DOHH2 (cell line): ENCODE results near the gene CAV1.

Experiments used
- H3F3A ChIP-seq: fragments of 200-600 bp; sonication (generic), shearing (Covaris generic); 2 replicates; pipeline ENCODE4 v1.6.0; 2016; ENCODE audit warnings: antibody characterized with exemption, mild to moderate bottlenecking; ENCODE audit not compliant: control insufficient read depth, insufficient read depth
- H3K27ac ChIP-seq: fragments of 200-600 bp; sonication (generic); 2 replicates; pipeline ENCODE4 v1.5.1; 2014; ENCODE audit warnings: low read depth, mild to moderate bottlenecking, low read length, moderate library complexity
- H3K27me3 ChIP-seq: fragments of 200-600 bp; sonication (generic); 2 replicates; pipeline ENCODE4 v1.6.1; 2014; ENCODE audit warnings: mild to moderate bottlenecking, low read length, mixed read lengths; ENCODE audit not compliant: control insufficient read depth
- H3K36me3 ChIP-seq: fragments of 200-600 bp; sonication (generic); 2 replicates; pipeline ENCODE4 v1.6.1; 2014; ENCODE audit warnings: mild to moderate bottlenecking, low read length, moderate library complexity, mixed read lengths; ENCODE audit not compliant: control insufficient read depth
- H3K4me1 ChIP-seq: fragments of 200-600 bp; sonication (generic); 2 replicates; pipeline ENCODE4 v1.6.1; 2014; ENCODE audit warnings: mild to moderate bottlenecking, low read length, mixed read lengths; ENCODE audit not compliant: control insufficient read depth
- H3K4me2 ChIP-seq: fragments of 200-600 bp; sonication (generic); 2 replicates; pipeline ENCODE4 v1.6.0; 2014; ENCODE audit warnings: mild to moderate bottlenecking, low read length, moderate library complexity
- H3K4me3 ChIP-seq: fragments of 200-600 bp; sonication (generic); 2 replicates; pipeline ENCODE4 v1.5.1; 2014; ENCODE audit warnings: mild to moderate bottlenecking, low read length, mixed read lengths
- H3K79me2 ChIP-seq: fragments of 200-600 bp; sonication (generic); 2 replicates; pipeline ENCODE4 v1.6.1; 2014; ENCODE audit warnings: mild to moderate bottlenecking, low read length, mixed read lengths; ENCODE audit not compliant: control insufficient read depth
- H3K9me2 ChIP-seq: fragments of 200-600 bp; sonication (generic); replicated peaks from 2 replicates; pipeline ENCODE4 v1.6.1; 2014; ENCODE audit warnings: mild to moderate bottlenecking, low read length, mixed read lengths; ENCODE audit not compliant: control insufficient read depth
- H3K9me3 ChIP-seq: fragments of 200-600 bp; sonication (generic); 2 replicates; pipeline ENCODE4 v1.6.1; 2014; ENCODE audit warnings: antibody characterized with exemption, low read length, mixed read lengths; ENCODE audit not compliant: control insufficient read depth, insufficient read depth
- H4K20me1 ChIP-seq: fragments of 200-600 bp; sonication (generic); 2 replicates; pipeline ENCODE4 v1.6.0; 2014; ENCODE audit warnings: low read depth, mild to moderate bottlenecking, antibody characterized with exemption, low read length, moderate library complexity; ENCODE audit not compliant: control insufficient read depth, insufficient read depth
- CTCF ChIP-seq: fragments of 200-600 bp; sonication (generic); IDR thresholded peaks from one replicate; pipeline ENCODE4 v1.5.1; 2014; ENCODE audit warnings: antibody characterized with exemption, mild to moderate bottlenecking, low read depth, low read length; ENCODE audit not compliant: poor library complexity, severe bottlenecking
- EZH2phosphoT487 ChIP-seq: fragments of 200-600 bp; sonication (generic); IDR thresholded peaks from 2 replicates; pipeline ENCODE4 v1.6.1; 2017; ENCODE audit warnings: borderline replicate concordance, mild to moderate bottlenecking, antibody characterized with exemption, low read length, moderate library complexity, mixed read lengths

CAV1 gene

GRCh38 chr7:116527521-116527920 is 2.7 kb downstream of the CAV1 start:
- Histone ChIP-seq H3K4me1 (peaks cover 18% of the 10 kb centered on the region), H3K9me3 (no peaks in the 10 kb centered on the region), H3K9me2 (no peaks in the 10 kb centered on the region), H3K27ac (no peak overlapping the region), H3K4me2 (no peak overlapping the region), H4K20me1 (no peaks in the 10 kb centered on the region), H3K79me2 (no peaks in the 10 kb centered on the region), H3K4me3 (no peak overlapping the region), H3F3A (no peaks in the 10 kb centered on the region), H3K27me3 (peaks cover 56% of the 10 kb centered on the region), H3K36me3 (no peaks in the 10 kb centered on the region)
- no peak for TF ChIP-seq CTCF
- TF ChIP-seq EZH2phosphoT487: no peak

- Histone ChIP-seq H4K20me1 (no peaks in the 10 kb centered on the region), H3K4me2 (no peak overlapping the region), H3K36me3 (no peaks in the 10 kb centered on the region), H3K27me3 (peaks cover 56% of the 10 kb centered on the region), H3F3A (no peaks in the 10 kb centered on the region), H3K4me3 (no peak overlapping the region), H3K4me1 (peaks cover 18% of the 10 kb centered on the region), H3K9me3 (no peaks in the 10 kb centered on the region), H3K9me2 (no peaks in the 10 kb centered on the region), H3K27ac (no peak overlapping the region), H3K79me2 (no peaks in the 10 kb centered on the region)
- TF ChIP-seq CTCF (no peak), EZH2phosphoT487 (no peak)
Observed at GRCh38 chr7:116528008-116528789, 3.4 kb downstream of the CAV1 start.

- Histone ChIP-seq H3K4me3 (no peak overlapping the region), H3F3A (no peaks in the 10 kb centered on the region), H3K27ac (no peak overlapping the region), H3K9me2 (no peaks in the 10 kb centered on the region), H4K20me1 (no peaks in the 10 kb centered on the region), H3K9me3 (no peaks in the 10 kb centered on the region), H3K4me2 (no peak overlapping the region), H3K4me1 (peaks cover 18% of the 10 kb centered on the region), H3K79me2 (no peaks in the 10 kb centered on the region), H3K27me3 (peaks cover 46% of the 10 kb centered on the region), H3K36me3 (no peaks in the 10 kb centered on the region)
- TF ChIP-seq EZH2phosphoT487 (no peak), CTCF (no peak)
Observed at GRCh38 chr7:116529250-116529649, 4.4 kb downstream of the CAV1 start.
